Astrocyte of the spinal cord (primary cell): ENCODE data around the gene MAP3K21.

Experiments used
- DNase-seq: peaks from one replicate; pipeline ENCODE4 v3.0.0; 2011; ENCODE audit warnings: low read depth, low spot score
- H3K4me3 ChIP-seq: 2 replicates; pipeline ENCODE4 v1.5.1; 2011; ENCODE audit warnings: low read depth, mild to moderate bottlenecking, low read length, moderate library complexity
- CTCF ChIP-seq: IDR thresholded peaks from 2 replicates; pipeline ENCODE4 v1.5.1; 2012; ENCODE audit warnings: low read depth, mild to moderate bottlenecking, low read length, inconsistent platforms
- in situ Hi-C: cut with HindIII; loops from 2 replicates; pipeline ENCODE4 v1.10.0; 2017; ENCODE audit warnings: low sequenced_read_pairs

Gene MAP3K21

GRCh38 chr1:233421293-233421692, 93.8 kb downstream of the MAP3K21 start:
- no peak for DNase-seq
- no peak overlapping the region for H3K4me3 ChIP-seq
- in situ Hi-C loops = no loop called here
- no peak for TF ChIP-seq CTCF

- DNase-seq = no peak
- H3K4me3 ChIP-seq = no peak overlapping the region
- in situ Hi-C loops = no loop called here
- TF ChIP-seq CTCF = peak; percentile 18
These were observed 97.3 kb downstream of the MAP3K21 start for GRCh38 chr1:233424779-233425178.

GRCh38 chr1:233427907-233428306, 100.4 kb downstream of the MAP3K21 start:
- in situ Hi-C loops = no loop called here
- H3K4me3 ChIP-seq = no peak overlapping the region
- DNase-seq = no peak
- TF ChIP-seq CTCF = no peak

GRCh38 chr1:233431753-233432403, 104.4 kb downstream of the MAP3K21 start:
- DNase-seq = no peak
- in situ Hi-C loops = no loop called here
- no peak for TF ChIP-seq CTCF
- no peak overlapping the region for H3K4me3 ChIP-seq

GRCh38 chr1:233432916-233433315, 105.4 kb downstream of the MAP3K21 start:
- no peak for DNase-seq
- H3K4me3 ChIP-seq = no peak overlapping the region
- in situ Hi-C loops = no loop called here
- no peak for TF ChIP-seq CTCF

GRCh38 chr1:233433436-233434210, 106.1 kb downstream of the MAP3K21 start:
- in situ Hi-C loops = no loop called here
- TF ChIP-seq CTCF = no peak
- H3K4me3 ChIP-seq = no peak overlapping the region
- no peak for DNase-seq
